Measurements from ENCODE around the gene DPP10.

The DPP10 gene

GRCh38 chr2:115652652-115653051 is 1210.2 kb downstream of the DPP10 start:
- no peak overlapping the region for H4K12ac ChIP-seq (ENCODE audit: low read depth, low read length)
- no peak for DNase-seq
- no peaks in the 10 kb centered on the region for H3K9me3 ChIP-seq (ENCODE audit: insufficient read depth, low read depth, low read length)
- H3K18ac ChIP-seq (ENCODE audit: low read length): no peak overlapping the region
- H2BK12ac ChIP-seq (ENCODE audit: low read length): no peak overlapping the region
- H3K4me3 ChIP-seq (ENCODE audit: low read depth, low read length): no peak overlapping the region
- H3K27me3 ChIP-seq (ENCODE audit: insufficient read depth, low read length): no peaks in the 10 kb centered on the region
- no peak overlapping the region for H3K14ac ChIP-seq (ENCODE audit: low read length)
- H3K79me1 ChIP-seq (ENCODE audit: low read length): no peaks in the 10 kb centered on the region
- H3K4me2 ChIP-seq (ENCODE audit: low read length): no peak overlapping the region
- H3K79me2 ChIP-seq (ENCODE audit: control insufficient read depth, insufficient read depth, low read length, poor library complexity): no peaks in the 10 kb centered on the region
- no peak overlapping the region for H3K4ac ChIP-seq (ENCODE audit: low read depth, low read length)
- H3K23ac ChIP-seq (ENCODE audit: low read length): no peak overlapping the region
- H2BK5ac ChIP-seq (ENCODE audit: low read depth, low read length, poor library complexity): no peak overlapping the region
- H4K8ac ChIP-seq (ENCODE audit: low read depth, low read length): no peak overlapping the region
- no peaks in the 10 kb centered on the region for H3K36me3 ChIP-seq (ENCODE audit: control insufficient read depth in 1 of 2, insufficient read depth in 2 of 2, low read length in 2 of 2)
- H4K91ac ChIP-seq (ENCODE audit: low read depth, low read length): no peak overlapping the region
- no peak overlapping the region for H2BK120ac ChIP-seq (ENCODE audit: insufficient read depth, low read length, poor library complexity)
- no peak overlapping the region for H2AK5ac ChIP-seq (ENCODE audit: low read length)
- WGBS (ENCODE audit: extremely low coverage, insufficient coverage, insufficient read length): no CpG with 5 or more reads among the region's 4 CpGs
- no peak overlapping the region for H3K9ac ChIP-seq (ENCODE audit: low read length)
- H3K4me1 ChIP-seq (ENCODE audit: control insufficient read depth in 1 of 2, insufficient read depth in 2 of 2, low read length in 2 of 2): no peaks in the 10 kb centered on the region
- no peak overlapping the region for H2AFZ ChIP-seq (ENCODE audit: insufficient read depth, low read length, poor library complexity)
- no peak overlapping the region for H3K27ac ChIP-seq (ENCODE audit: low read depth, low read length)

GRCh38 chr2:115654362-115654761 is 1211.9 kb downstream of the DPP10 start:
- no peak overlapping the region for H2BK5ac ChIP-seq (ENCODE audit: low read depth, low read length, poor library complexity)
- H3K79me2 ChIP-seq (ENCODE audit: control insufficient read depth, insufficient read depth, low read length, poor library complexity): no peaks in the 10 kb centered on the region
- H3K27ac ChIP-seq (ENCODE audit: low read depth, low read length): no peak overlapping the region
- no peak overlapping the region for H3K18ac ChIP-seq (ENCODE audit: low read length)
- no peak overlapping the region for H4K12ac ChIP-seq (ENCODE audit: low read depth, low read length)
- H2AK5ac ChIP-seq (ENCODE audit: low read length): no peak overlapping the region
- no peak overlapping the region for H3K4ac ChIP-seq (ENCODE audit: low read depth, low read length)
- no peaks in the 10 kb centered on the region for H3K4me1 ChIP-seq (ENCODE audit: control insufficient read depth in 1 of 2, insufficient read depth in 2 of 2, low read length in 2 of 2)
- H2BK120ac ChIP-seq (ENCODE audit: insufficient read depth, low read length, poor library complexity): no peak overlapping the region
- no peak overlapping the region for H3K9ac ChIP-seq (ENCODE audit: low read length)
- H3K27me3 ChIP-seq (ENCODE audit: insufficient read depth, low read length): no peaks in the 10 kb centered on the region
- no peaks in the 10 kb centered on the region for H3K79me1 ChIP-seq (ENCODE audit: low read length)
- no peak overlapping the region for H4K91ac ChIP-seq (ENCODE audit: low read depth, low read length)
- H4K8ac ChIP-seq (ENCODE audit: low read depth, low read length): no peak overlapping the region
- no peak for DNase-seq
- no peak overlapping the region for H3K4me2 ChIP-seq (ENCODE audit: low read length)
- H3K23ac ChIP-seq (ENCODE audit: low read length): no peak overlapping the region
- no peaks in the 10 kb centered on the region for H3K36me3 ChIP-seq (ENCODE audit: control insufficient read depth in 1 of 2, insufficient read depth in 2 of 2, low read length in 2 of 2)
- H2BK12ac ChIP-seq (ENCODE audit: low read length): no peak overlapping the region
- no peak overlapping the region for H3K4me3 ChIP-seq (ENCODE audit: low read depth, low read length)
- H3K14ac ChIP-seq (ENCODE audit: low read length): no peak overlapping the region
- H3K9me3 ChIP-seq (ENCODE audit: insufficient read depth, low read depth, low read length): no peaks in the 10 kb centered on the region
- no peak overlapping the region for H2AFZ ChIP-seq (ENCODE audit: insufficient read depth, low read length, poor library complexity)

GRCh38 chr2:115678129-115678528 is 1235.7 kb downstream of the DPP10 start:
- Histone ChIP-seq H3K4me2 (ENCODE audit: low read length) (no peak overlapping the region), H2BK12ac (ENCODE audit: low read length) (no peak overlapping the region), H3K4me1 (ENCODE audit: control insufficient read depth in 1 of 2, insufficient read depth in 2 of 2, low read length in 2 of 2) (no peaks in the 10 kb centered on the region), H2AFZ (ENCODE audit: insufficient read depth, low read length, poor library complexity) (no peak overlapping the region), H3K9ac (ENCODE audit: low read length) (no peak overlapping the region), H3K23ac (ENCODE audit: low read length) (no peak overlapping the region), H3K18ac (ENCODE audit: low read length) (no peak overlapping the region), H2BK120ac (ENCODE audit: insufficient read depth, low read length, poor library complexity) (no peak overlapping the region), H3K79me2 (ENCODE audit: control insufficient read depth, insufficient read depth, low read length, poor library complexity) (no peaks in the 10 kb centered on the region), H3K9me3 (ENCODE audit: insufficient read depth, low read depth, low read length) (peaks cover 6% of the 10 kb centered on the region), H3K27me3 (ENCODE audit: insufficient read depth, low read length) (no peaks in the 10 kb centered on the region), H3K4me3 (ENCODE audit: low read depth, low read length) (no peak overlapping the region), H3K79me1 (ENCODE audit: low read length) (no peaks in the 10 kb centered on the region), H3K27ac (ENCODE audit: low read depth, low read length) (no peak overlapping the region), H4K91ac (ENCODE audit: low read depth, low read length) (no peak overlapping the region), H3K14ac (ENCODE audit: low read length) (no peak overlapping the region), H2AK5ac (ENCODE audit: low read length) (no peak overlapping the region), H2BK5ac (ENCODE audit: low read depth, low read length, poor library complexity) (no peak overlapping the region), H4K8ac (ENCODE audit: low read depth, low read length) (no peak overlapping the region), H3K36me3 (ENCODE audit: control insufficient read depth in 1 of 2, insufficient read depth in 2 of 2, low read length in 2 of 2) (peaks cover 0 to 2% of the 10 kb centered on the region in 2 experiments), H3K4ac (ENCODE audit: low read depth, low read length) (no peak overlapping the region), H4K12ac (ENCODE audit: low read depth, low read length) (no peak overlapping the region)
- no peak for DNase-seq
- no CpG with 5 or more reads among the region's 5 CpGs for WGBS (ENCODE audit: extremely low coverage, insufficient coverage, insufficient read length)

- Histone ChIP-seq H3K4me3 (ENCODE audit: low read depth, low read length) (no peak overlapping the region), H2BK12ac (ENCODE audit: low read length) (no peak overlapping the region), H4K91ac (ENCODE audit: low read depth, low read length) (no peak overlapping the region), H3K4me2 (ENCODE audit: low read length) (no peak overlapping the region), H2AFZ (ENCODE audit: insufficient read depth, low read length, poor library complexity) (no peak overlapping the region), H2AK5ac (ENCODE audit: low read length) (no peak overlapping the region), H2BK120ac (ENCODE audit: insufficient read depth, low read length, poor library complexity) (no peak overlapping the region), H3K18ac (ENCODE audit: low read length) (no peak overlapping the region), H3K9me3 (ENCODE audit: insufficient read depth, low read depth, low read length) (no peaks in the 10 kb centered on the region), H3K9ac (ENCODE audit: low read length) (no peak overlapping the region), H2BK5ac (ENCODE audit: low read depth, low read length, poor library complexity) (no peak overlapping the region), H3K79me1 (ENCODE audit: low read length) (no peaks in the 10 kb centered on the region), H3K79me2 (ENCODE audit: control insufficient read depth, insufficient read depth, low read length, poor library complexity) (no peaks in the 10 kb centered on the region), H4K8ac (ENCODE audit: low read depth, low read length) (no peak overlapping the region), H3K4ac (ENCODE audit: low read depth, low read length) (no peak overlapping the region), H4K12ac (ENCODE audit: low read depth, low read length) (no peak overlapping the region), H3K36me3 (ENCODE audit: control insufficient read depth in 1 of 2, insufficient read depth in 2 of 2, low read length in 2 of 2) (no peaks in the 10 kb centered on the region), H3K14ac (ENCODE audit: low read length) (no peak overlapping the region), H3K27me3 (ENCODE audit: insufficient read depth, low read length) (no peaks in the 10 kb centered on the region), H3K4me1 (ENCODE audit: control insufficient read depth in 1 of 2, insufficient read depth in 2 of 2, low read length in 2 of 2) (no peaks in the 10 kb centered on the region), H3K27ac (ENCODE audit: low read depth, low read length) (no peak overlapping the region), H3K23ac (ENCODE audit: low read length) (no peak overlapping the region)
- WGBS (ENCODE audit: extremely low coverage, insufficient coverage, insufficient read length): no CpG with 5 or more reads among the region's 5 CpGs
- no peak for DNase-seq
Measured at GRCh38 chr2:115684345-115684744, 1241.9 kb downstream of the DPP10 start.
